ENCODE data around the gene MYOCOS.

The MYOCOS gene

GRCh38 chr1:171623651-171624331, 1.7 kb downstream of the MYOCOS start:
- H2AFZ ChIP-seq (ENCODE audit: low read depth) = no peak overlapping the region
- TF ChIP-seq CTCF (conservative IDR thresholded peaks at IDR 0.05; ENCODE audit: low read depth, low read length) = no peak
- H3K4me3 ChIP-seq (IDR thresholded peaks at IDR 0.05; ENCODE audit: insufficient read depth, low read depth, low read length) = no peak overlapping the region
- H3K27me3 ChIP-seq (ENCODE audit: insufficient read depth, low read depth) = no peaks in the 10 kb centered on the region
- H3K4me1 ChIP-seq (ENCODE audit: low read depth, poor library complexity, severe bottlenecking) = no peaks in the 10 kb centered on the region
- no peaks in the 10 kb centered on the region for H3K36me3 ChIP-seq (ENCODE audit: insufficient read depth)
- no peak overlapping the region for H3K27ac ChIP-seq
- H3K79me2 ChIP-seq (ENCODE audit: insufficient read depth, low read depth) = no peaks in the 10 kb centered on the region
- no peak overlapping the region for H3K9ac ChIP-seq
- H4K20me1 ChIP-seq (ENCODE audit: insufficient read depth) = no peaks in the 10 kb centered on the region
- no peak overlapping the region for H3K4me2 ChIP-seq

DNA sequence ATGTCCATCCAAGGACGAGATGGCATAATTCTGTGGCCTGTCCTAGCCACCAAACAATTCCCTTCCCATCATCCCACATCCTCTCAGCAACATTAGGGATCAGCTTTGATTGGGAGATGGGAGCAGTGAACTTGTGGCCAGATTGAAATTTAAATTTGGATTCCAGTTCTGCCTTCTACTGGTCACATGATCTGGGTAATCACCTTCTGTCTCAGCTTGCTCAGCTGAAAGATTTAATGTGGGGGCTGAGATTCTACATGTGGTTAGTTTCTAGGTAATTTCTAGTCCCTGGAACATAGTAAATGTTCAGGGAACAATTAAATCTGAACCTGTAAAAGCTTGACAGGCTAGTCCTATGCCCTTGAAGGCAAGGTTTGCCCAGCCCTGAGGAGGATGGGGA, 3.2 kb downstream of the MYOCOS start:
- Histone ChIP-seq H3K4me3 (IDR thresholded peaks at IDR 0.05; ENCODE audit: insufficient read depth, low read depth, low read length) (no peak overlapping the region), H3K36me3 (ENCODE audit: insufficient read depth) (no peaks in the 10 kb centered on the region), H3K27me3 (ENCODE audit: insufficient read depth, low read depth) (no peaks in the 10 kb centered on the region), H3K79me2 (ENCODE audit: insufficient read depth, low read depth) (no peaks in the 10 kb centered on the region), H3K27ac (no peak overlapping the region), H3K9ac (no peak overlapping the region), H2AFZ (ENCODE audit: low read depth) (no peak overlapping the region), H3K4me2 (no peak overlapping the region), H4K20me1 (ENCODE audit: insufficient read depth) (no peaks in the 10 kb centered on the region), H3K4me1 (ENCODE audit: low read depth, poor library complexity, severe bottlenecking) (no peaks in the 10 kb centered on the region)
- TF ChIP-seq CTCF (conservative IDR thresholded peaks at IDR 0.05; ENCODE audit: low read depth, low read length) = no peak

- Histone ChIP-seq H2AFZ (ENCODE audit: low read depth) (no peak overlapping the region), H3K9ac (no peak overlapping the region), H3K4me2 (no peak overlapping the region), H3K36me3 (ENCODE audit: insufficient read depth) (no peaks in the 10 kb centered on the region), H3K27ac (no peak overlapping the region), H3K79me2 (ENCODE audit: insufficient read depth, low read depth) (no peaks in the 10 kb centered on the region), H3K4me1 (ENCODE audit: low read depth, poor library complexity, severe bottlenecking) (no peaks in the 10 kb centered on the region), H3K27me3 (ENCODE audit: insufficient read depth, low read depth) (no peaks in the 10 kb centered on the region), H3K4me3 (IDR thresholded peaks at IDR 0.05; ENCODE audit: insufficient read depth, low read depth, low read length) (no peak overlapping the region), H4K20me1 (ENCODE audit: insufficient read depth) (no peaks in the 10 kb centered on the region)
- TF ChIP-seq CTCF (conservative IDR thresholded peaks at IDR 0.05; ENCODE audit: low read depth, low read length) = no peak
These were observed 5.0 kb downstream of the MYOCOS start for GRCh38 chr1:171627020-171627419.

- Histone ChIP-seq H3K79me2 (ENCODE audit: insufficient read depth, low read depth) (no peaks in the 10 kb centered on the region), H3K27ac (no peak overlapping the region), H3K4me3 (IDR thresholded peaks at IDR 0.05; ENCODE audit: insufficient read depth, low read depth, low read length) (no peak overlapping the region), H3K27me3 (ENCODE audit: insufficient read depth, low read depth) (no peaks in the 10 kb centered on the region), H4K20me1 (ENCODE audit: insufficient read depth) (no peaks in the 10 kb centered on the region), H3K4me2 (no peak overlapping the region), H3K36me3 (ENCODE audit: insufficient read depth) (no peaks in the 10 kb centered on the region), H3K4me1 (ENCODE audit: low read depth, poor library complexity, severe bottlenecking) (no peaks in the 10 kb centered on the region), H3K9ac (no peak overlapping the region), H2AFZ (ENCODE audit: low read depth) (no peak overlapping the region)
- TF ChIP-seq CTCF (conservative IDR thresholded peaks at IDR 0.05; ENCODE audit: low read depth, low read length) = no peak
These were observed 6.2 kb downstream of the MYOCOS start for GRCh38 chr1:171628225-171628624.

All from KMS-11 (cell line).